Activated naive CD8-positive, alpha-beta T cell treated with anti-CD3 and anti-CD28 coated beads for 36 hours (primary cell): ENCODE data around the gene SDK1. TPM values are rescaled to one million over a fixed set of nuclear protein-coding genes. Genes with fewer than 3 reads are reported as not detected.

Experiments used
- DNase-seq: peaks from one replicate; pipeline ENCODE4 v3.0.0; 2021
- H3K27ac Mint-ChIP-seq: one replicate; pipeline ENCODE4 v1.8.0; 2022; ENCODE audit warnings: mild to moderate bottlenecking, moderate library complexity, mixed read lengths
- H3K27me3 Mint-ChIP-seq: one replicate; pipeline ENCODE4 v1.8.0; 2022; ENCODE audit warnings: mild to moderate bottlenecking, mixed read lengths
- H3K36me3 Mint-ChIP-seq: one replicate; pipeline ENCODE4 v1.8.0; 2021; ENCODE audit warnings: mild to moderate bottlenecking, mixed read lengths
- H3K4me1 Mint-ChIP-seq: one replicate; pipeline ENCODE4 v1.8.0; 2021; ENCODE audit warnings: mixed read lengths
- H3K4me3 Mint-ChIP-seq: one replicate; pipeline ENCODE4 v1.8.0; 2022; ENCODE audit warnings: mild to moderate bottlenecking, moderate library complexity, mixed read lengths
- H3K9me3 Mint-ChIP-seq: one replicate; pipeline ENCODE4 v1.8.0; 2022; ENCODE audit warnings: mixed read lengths
- total RNA-seq, 2 experiments: library from RNA; stranded (reverse); gene quantifications; one replicate each; pipeline ENCODE4 v1.2.3, GENCODE V29; 2021

SDK1 gene
- total RNA-seq, 2 experiments from 2014 or later: 0.49 to 0.54 TPM

DNA sequence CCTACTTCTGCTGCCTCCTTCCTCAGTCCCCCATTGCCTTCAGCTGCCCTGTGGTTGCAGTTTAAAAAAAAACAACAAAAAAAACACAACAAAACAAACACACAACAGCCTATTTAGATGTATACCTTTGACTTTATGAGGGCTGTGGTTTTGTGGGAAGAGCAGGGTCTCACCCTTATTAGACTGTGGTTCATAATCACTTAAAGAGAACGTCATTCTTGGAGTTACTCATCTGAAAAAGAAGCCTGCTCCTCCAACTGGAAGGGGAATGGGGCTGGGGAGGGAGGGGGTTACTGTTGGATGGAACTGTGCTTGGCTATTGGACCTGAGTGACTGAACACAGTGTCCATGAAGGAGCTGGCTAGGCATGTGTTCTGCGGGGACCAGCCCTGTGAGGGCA lies 48.1 kb downstream of the SDK1 start:
- H3K4me3 Mint-ChIP-seq: no peak overlapping the region
- peaks cover 11% of the 10 kb centered on the region for H3K27me3 Mint-ChIP-seq
- H3K27ac Mint-ChIP-seq: no peak overlapping the region
- H3K9me3 Mint-ChIP-seq: no peaks in the 10 kb centered on the region
- H3K4me1 Mint-ChIP-seq: no peaks in the 10 kb centered on the region
- no peaks in the 10 kb centered on the region for H3K36me3 Mint-ChIP-seq
- DNase-seq: no peak

DNA sequence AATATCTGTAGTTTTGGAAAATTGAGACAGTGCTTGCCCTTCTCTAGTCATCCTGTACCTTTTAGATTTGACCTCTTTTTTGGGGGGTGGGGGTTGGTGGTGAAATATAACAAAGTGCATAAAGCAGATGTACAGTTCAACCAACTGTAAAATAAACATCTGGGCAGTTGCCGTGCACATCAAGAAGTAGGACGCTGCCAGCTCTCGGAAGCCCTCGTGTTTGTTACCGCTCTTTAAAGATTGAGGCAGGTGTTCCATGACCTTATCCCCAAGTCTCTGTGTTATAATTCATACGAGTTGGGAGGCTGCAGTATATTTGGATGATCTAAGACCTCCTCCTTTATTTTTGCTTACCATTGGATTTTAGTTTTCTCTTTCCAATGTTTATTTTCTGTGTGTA lies 55.1 kb downstream of the SDK1 start:
- Mint-ChIP-seq H3K4me1 (no peaks in the 10 kb centered on the region), H3K36me3 (no peaks in the 10 kb centered on the region), H3K27ac (no peak overlapping the region), H3K27me3 (peaks cover 4% of the 10 kb centered on the region), H3K4me3 (no peak overlapping the region), H3K9me3 (no peaks in the 10 kb centered on the region)
- no peak for DNase-seq

GRCh38 chr7:3358991-3359390 lies 57.9 kb downstream of the SDK1 start:
- H3K36me3 Mint-ChIP-seq: no peaks in the 10 kb centered on the region
- DNase-seq: no peak
- H3K4me3 Mint-ChIP-seq: no peak overlapping the region
- H3K9me3 Mint-ChIP-seq: no peaks in the 10 kb centered on the region
- H3K27ac Mint-ChIP-seq: no peak overlapping the region
- no peaks in the 10 kb centered on the region for H3K27me3 Mint-ChIP-seq
- H3K4me1 Mint-ChIP-seq: no peaks in the 10 kb centered on the region

- Mint-ChIP-seq H3K4me3 (no peak overlapping the region), H3K27me3 (peaks cover 10% of the 10 kb centered on the region), H3K36me3 (no peaks in the 10 kb centered on the region), H3K4me1 (peaks cover 7% of the 10 kb centered on the region), H3K9me3 (no peaks in the 10 kb centered on the region), H3K27ac (no peak overlapping the region)
- no peak for DNase-seq
Measured at GRCh38 chr7:3367261-3367660, 66.2 kb downstream of the SDK1 start.

DNA sequence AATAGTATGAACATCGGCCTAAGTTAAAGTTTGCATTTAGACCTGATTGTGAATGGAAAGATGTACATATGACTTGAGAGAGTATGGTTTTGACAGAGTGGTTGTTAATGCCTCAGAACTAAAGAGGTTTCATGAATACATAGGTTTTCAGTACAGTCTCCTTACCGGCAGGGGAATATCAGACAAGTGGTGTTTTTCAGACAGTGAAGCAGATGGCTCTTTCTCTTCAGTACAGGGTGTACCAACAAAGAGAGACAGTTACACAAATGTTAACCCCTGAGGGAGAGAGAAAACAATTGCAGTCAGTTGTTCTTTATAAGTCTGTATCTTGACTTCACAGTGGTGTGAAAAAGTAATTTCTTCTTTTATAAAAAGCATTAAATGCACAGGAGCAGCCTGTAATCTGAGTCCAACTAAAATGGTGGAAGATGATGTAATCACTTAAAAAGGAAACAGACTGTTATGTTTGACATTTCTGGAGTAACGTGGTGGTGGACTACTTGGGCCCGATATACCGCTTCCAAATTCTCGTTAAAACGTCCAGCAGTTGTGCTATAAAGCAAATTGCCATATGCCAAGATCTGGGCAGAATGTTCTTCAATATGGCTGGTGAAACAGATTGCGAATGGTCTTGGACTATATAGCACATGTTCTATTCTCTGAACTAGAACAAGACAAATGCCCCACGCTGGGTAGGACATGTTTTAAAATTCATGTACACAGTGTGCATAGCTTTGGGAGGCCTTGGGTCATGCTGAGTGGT lies 69.2 kb downstream of the SDK1 start:
- no peaks in the 10 kb centered on the region for H3K36me3 Mint-ChIP-seq
- no peak overlapping the region for H3K27ac Mint-ChIP-seq
- H3K4me3 Mint-ChIP-seq: no peak overlapping the region
- DNase-seq: no peak
- H3K4me1 Mint-ChIP-seq: peaks cover 7% of the 10 kb centered on the region
- peaks cover 10% of the 10 kb centered on the region for H3K27me3 Mint-ChIP-seq
- H3K9me3 Mint-ChIP-seq: no peaks in the 10 kb centered on the region

DNA sequence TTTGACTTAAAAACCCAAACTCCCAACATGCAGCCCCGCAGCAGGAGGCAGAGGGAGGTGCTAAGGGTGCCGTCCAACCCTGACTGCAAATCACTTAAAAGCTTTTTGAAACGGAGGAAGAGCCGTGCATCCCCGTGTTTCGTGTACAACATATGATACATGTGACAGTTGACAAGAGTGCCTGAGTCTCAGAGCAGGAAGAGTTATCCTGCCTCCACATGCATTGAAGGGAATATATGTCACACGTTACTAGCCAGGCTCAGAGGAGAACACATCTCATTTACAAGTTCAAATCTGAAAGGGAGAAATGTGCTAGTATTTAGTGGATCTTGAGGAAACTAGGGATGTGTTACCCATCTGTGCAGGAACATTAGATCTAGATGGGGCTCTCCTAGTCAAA lies 69.9 kb downstream of the SDK1 start:
- H3K27me3 Mint-ChIP-seq: peaks cover 10% of the 10 kb centered on the region
- no peak overlapping the region for H3K27ac Mint-ChIP-seq
- no peaks in the 10 kb centered on the region for H3K9me3 Mint-ChIP-seq
- H3K4me3 Mint-ChIP-seq: no peak overlapping the region
- DNase-seq: no peak
- H3K36me3 Mint-ChIP-seq: no peaks in the 10 kb centered on the region
- H3K4me1 Mint-ChIP-seq: peaks cover 7% of the 10 kb centered on the region

- DNase-seq: no peak
- no peak overlapping the region for H3K4me3 Mint-ChIP-seq
Measured at GRCh38 chr7:3371601-3372000, 70.5 kb downstream of the SDK1 start.

GRCh38 chr7:3374239-3374638 lies 73.2 kb downstream of the SDK1 start:
- Mint-ChIP-seq H3K4me3 (no peak overlapping the region), H3K4me1 (peaks cover 7% of the 10 kb centered on the region), H3K9me3 (no peaks in the 10 kb centered on the region), H3K27ac (no peak overlapping the region), H3K27me3 (peaks cover 16% of the 10 kb centered on the region), H3K36me3 (no peaks in the 10 kb centered on the region)
- no peak for DNase-seq

More at GRCh38 chr7:3371601-3372000, 70.5 kb downstream of the SDK1 start:
- H3K4me1 Mint-ChIP-seq: peaks cover 7% of the 10 kb centered on the region
- H3K27ac Mint-ChIP-seq: no peak overlapping the region
- H3K36me3 Mint-ChIP-seq: no peaks in the 10 kb centered on the region
- H3K27me3 Mint-ChIP-seq: peaks cover 10% of the 10 kb centered on the region
- no peaks in the 10 kb centered on the region for H3K9me3 Mint-ChIP-seq

GRCh38 chr7:3378390-3379150 lies 77.5 kb downstream of the SDK1 start:
- H3K27ac Mint-ChIP-seq: no peak overlapping the region
- no peak for DNase-seq
- no peak overlapping the region for H3K4me3 Mint-ChIP-seq
- H3K27me3 Mint-ChIP-seq: peaks cover 6% of the 10 kb centered on the region
- no peaks in the 10 kb centered on the region for H3K9me3 Mint-ChIP-seq
- H3K36me3 Mint-ChIP-seq: no peaks in the 10 kb centered on the region
- H3K4me1 Mint-ChIP-seq: no peaks in the 10 kb centered on the region

DNA sequence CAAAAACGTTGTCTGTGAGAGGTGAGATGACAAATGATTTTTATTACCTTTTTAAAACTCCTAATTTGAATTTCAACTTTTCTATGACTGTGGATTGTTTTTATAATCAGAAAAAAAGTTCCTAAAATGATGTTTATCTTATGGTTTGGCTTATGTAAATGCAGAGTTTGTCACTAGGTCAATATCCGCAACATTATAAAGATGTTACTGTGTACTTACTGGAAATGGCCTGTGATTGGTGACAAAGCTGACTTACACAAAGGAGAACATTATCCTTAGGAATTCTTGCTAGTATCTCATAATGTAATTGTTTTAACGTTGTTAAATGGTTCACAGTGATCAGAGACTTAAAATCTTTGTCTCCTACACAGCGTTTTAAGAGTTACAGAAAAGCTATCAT lies 79.0 kb downstream of the SDK1 start:
- DNase-seq: no peak
- no peak overlapping the region for H3K4me3 Mint-ChIP-seq
- no peaks in the 10 kb centered on the region for H3K36me3 Mint-ChIP-seq
- peaks cover 6% of the 10 kb centered on the region for H3K27me3 Mint-ChIP-seq
- no peak overlapping the region for H3K27ac Mint-ChIP-seq
- H3K4me1 Mint-ChIP-seq: no peaks in the 10 kb centered on the region
- H3K9me3 Mint-ChIP-seq: no peaks in the 10 kb centered on the region

GRCh38 chr7:3380886-3381685 lies 80.0 kb downstream of the SDK1 start:
- peaks cover 6% of the 10 kb centered on the region for H3K27me3 Mint-ChIP-seq
- H3K27ac Mint-ChIP-seq: no peak overlapping the region
- H3K4me3 Mint-ChIP-seq: no peak overlapping the region
- H3K36me3 Mint-ChIP-seq: no peaks in the 10 kb centered on the region
- no peak for DNase-seq
- H3K4me1 Mint-ChIP-seq: no peaks in the 10 kb centered on the region
- H3K9me3 Mint-ChIP-seq: no peaks in the 10 kb centered on the region

DNA sequence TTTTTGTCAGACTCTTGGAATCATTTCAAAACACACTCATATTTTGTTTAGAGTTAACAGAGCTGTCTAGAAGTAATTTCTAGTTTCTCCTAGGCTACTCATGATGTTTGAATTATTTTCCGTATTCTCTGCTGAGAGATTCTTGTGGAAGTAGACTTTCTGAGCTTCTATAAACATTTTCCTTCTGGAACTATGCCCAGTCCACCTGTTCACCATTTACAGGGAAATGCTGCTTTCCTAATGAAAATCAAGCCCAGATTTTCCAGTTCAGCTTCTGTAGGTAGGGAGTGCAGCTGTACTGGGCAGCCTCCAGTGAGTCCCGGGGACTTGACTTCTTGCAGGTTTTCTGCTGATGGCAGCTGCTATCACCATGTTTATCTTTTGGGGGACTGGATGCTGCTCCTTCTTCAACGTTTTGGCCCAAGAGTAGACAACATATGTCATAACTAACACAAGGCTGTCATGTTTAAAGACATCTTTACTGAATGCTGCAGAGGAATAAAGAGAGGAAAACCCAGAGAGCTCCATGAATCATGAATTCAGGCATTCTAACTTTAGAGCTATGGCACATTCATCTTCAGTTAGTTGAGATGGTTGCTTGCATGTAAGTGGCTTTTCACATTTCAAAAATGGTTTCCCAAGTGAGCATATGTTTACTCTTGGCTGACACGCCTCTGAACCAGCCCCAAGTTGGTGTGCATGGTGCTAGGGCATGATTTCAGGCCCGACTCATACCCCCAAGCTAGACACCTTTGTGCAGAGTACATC lies 85.6 kb downstream of the SDK1 start:
- Mint-ChIP-seq H3K4me1 (no peaks in the 10 kb centered on the region), H3K9me3 (no peaks in the 10 kb centered on the region), H3K4me3 (no peak overlapping the region), H3K27me3 (peaks cover 9% of the 10 kb centered on the region), H3K27ac (no peak overlapping the region), H3K36me3 (no peaks in the 10 kb centered on the region)
- no peak for DNase-seq

DNA sequence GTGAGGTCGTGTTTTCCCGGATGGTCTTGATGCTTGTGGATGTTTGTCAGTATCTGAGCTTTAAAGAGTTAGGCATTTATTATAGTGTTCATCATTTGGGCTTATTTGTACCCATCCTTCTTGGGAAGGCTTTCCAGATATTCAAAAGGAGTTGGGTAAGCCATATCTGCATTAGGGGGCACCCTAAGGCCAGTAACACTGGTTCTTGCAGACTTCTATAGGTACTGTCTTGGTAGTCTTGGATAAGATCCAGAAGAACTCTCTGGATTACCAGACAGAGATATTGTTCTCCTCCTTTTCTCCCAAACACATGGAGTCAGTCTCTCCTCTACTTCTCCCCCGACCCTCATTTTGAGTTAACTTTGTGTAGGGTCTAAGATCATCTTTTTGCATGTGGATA lies 92.8 kb downstream of the SDK1 start:
- Mint-ChIP-seq H3K9me3 (peaks cover 18% of the 10 kb centered on the region), H3K27me3 (no peaks in the 10 kb centered on the region), H3K4me1 (no peaks in the 10 kb centered on the region), H3K36me3 (peaks cover 11% of the 10 kb centered on the region), H3K4me3 (no peak overlapping the region), H3K27ac (no peak overlapping the region)
- DNase-seq: no peak

DNA sequence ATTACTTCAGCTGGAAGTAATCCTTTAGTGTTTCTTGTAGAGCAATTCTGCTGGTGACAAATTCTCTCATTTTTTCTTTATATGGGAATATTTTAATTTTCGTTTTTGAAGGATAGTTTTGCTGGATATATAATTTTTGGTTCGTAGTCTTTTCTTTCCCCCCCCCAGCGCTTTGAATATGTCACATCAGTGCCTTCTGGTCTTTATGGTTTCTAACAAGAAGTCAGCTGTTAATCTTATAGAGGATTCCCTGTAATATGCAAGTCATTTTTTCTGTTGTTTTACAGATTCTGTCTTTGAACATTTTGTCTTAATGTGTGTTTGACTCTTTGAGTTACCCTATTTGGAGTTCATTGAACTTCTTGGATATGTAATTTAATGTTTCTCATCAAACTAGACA lies 96.3 kb downstream of the SDK1 start:
- Mint-ChIP-seq H3K27me3 (no peaks in the 10 kb centered on the region), H3K9me3 (peaks cover 21% of the 10 kb centered on the region)

DNA sequence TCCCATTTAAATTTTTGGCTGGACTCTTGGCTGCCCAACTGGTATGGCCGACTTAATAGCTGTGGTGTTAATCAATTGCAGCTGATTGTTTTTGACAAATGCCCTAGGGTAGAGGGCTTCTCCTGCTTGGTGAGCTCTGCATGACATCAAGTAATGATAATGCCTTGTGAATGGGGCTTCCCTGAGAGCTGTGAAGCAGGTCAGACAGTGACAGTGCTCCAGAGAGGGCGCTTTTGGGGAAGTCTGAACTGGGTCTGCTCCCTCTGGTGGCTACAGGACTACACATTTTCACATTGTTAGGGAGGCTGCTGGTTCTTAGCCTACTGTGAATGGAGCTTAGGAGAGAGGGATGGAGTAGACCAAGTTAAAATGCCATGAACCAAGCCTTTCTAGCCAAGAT lies 98.8 kb downstream of the SDK1 start:
- Mint-ChIP-seq H3K27me3 (no peaks in the 10 kb centered on the region), H3K4me1 (no peaks in the 10 kb centered on the region), H3K4me3 (no peak overlapping the region), H3K36me3 (peaks cover 14% of the 10 kb centered on the region), H3K27ac (no peak overlapping the region), H3K9me3 (peaks cover 17% of the 10 kb centered on the region)
- peak; percentile 1 for DNase-seq

More for the DNA sequence above, 96.3 kb downstream of the SDK1 start:
- H3K4me1 Mint-ChIP-seq: no peaks in the 10 kb centered on the region
- H3K4me3 Mint-ChIP-seq: no peak overlapping the region
- no peak for DNase-seq
- no peak overlapping the region for H3K27ac Mint-ChIP-seq
- H3K36me3 Mint-ChIP-seq: peaks cover 14% of the 10 kb centered on the region
